Stomach (tissue), 9 donors: ENCODE data around the gene VMP1. TPM values are rescaled to one million over a fixed set of nuclear protein-coding genes. Genes with fewer than 3 reads are reported as not detected.

Experiments used
- DNase-seq, 2 donors: peaks; one replicate each; pipeline versions ENCODE4 v3.0.0 to v3.0.0-alpha.2; 2013 to 2019
- H3K27ac ChIP-seq, 5 donors: fragments of 200-600 bp in 4 of 5; sonication (generic) in 4 of 5; one replicate each; pipeline ENCODE4 v1.5.1; 2013 to 2019; ENCODE audit warnings: mild to moderate bottlenecking in 1 of 5, moderate library complexity in 1 of 5
- H3K27me3 ChIP-seq, 3 donors: fragments of 200-600 bp; sonication (generic); one replicate each; pipeline ENCODE4 v1.5.1; 2017 to 2019; ENCODE audit warnings: mixed run types in 1 of 3
- H3K36me3 ChIP-seq, 4 donors: fragments of 200-600 bp; sonication (generic); 1 replicate in 3 of 4; 2 replicates in 1 of 4; pipeline ENCODE4 v1.5.1; 2016 to 2019
- H3K4me1 ChIP-seq, 4 donors: fragments of 200-600 bp; sonication (generic); one replicate each; pipeline ENCODE4 v1.5.1; 2016 to 2019
- H3K4me3 ChIP-seq, 4 donors: fragments of 200-600 bp; sonication (generic) in 3 of 4; one replicate each; pipeline ENCODE4 v1.5.1; 2016 to 2019; ENCODE audit warnings: mild to moderate bottlenecking in 1 of 4
- H3K9me3 ChIP-seq, 4 donors: fragments of 200-600 bp; sonication (generic); one replicate each; pipeline ENCODE4 v1.5.1; 2016 to 2019
- EP300 ChIP-seq: sonication (generic); formaldehyde crosslinking; IDR thresholded peaks from one replicate; pipeline ENCODE4 v1.6.1; 2017; ENCODE audit warnings: antibody characterized with exemption
- POLR2A ChIP-seq, 4 donors: fragments of 450-650 bp; IDR thresholded peaks; one replicate each; pipeline ENCODE4 v1.6.1; 2016; ENCODE audit warnings: antibody characterized with exemption in 4 of 4, control low read depth in 2 of 4, mild to moderate bottlenecking in 1 of 4, moderate library complexity in 1 of 4
- POLR2AphosphoS5 ChIP-seq, 3 donors: sonication (generic); formaldehyde crosslinking; IDR thresholded peaks; one replicate each; pipeline ENCODE4 v1.6.1; 2016; ENCODE audit warnings: antibody characterized with exemption in 3 of 3
- WGBS, 5 donors: extraction: QIAGEN DNeasy Blood & Tissue Kit in 3 of 5; methylation state at CpG; one replicate each; pipeline versions ENCODE4 v1.1.5 to v1.1.7; 2013 to 2018; 5-methylcytosine and 5-hydroxymethylcytosine counted together
- intact Hi-C: fragments of 100-400 bp; cut with DNase I; formaldehyde crosslinking; loops from one replicate; pipeline ENCODE4 v1.15.1; 2023; ENCODE audit warnings: low total_unique reads
- polyA plus RNA-seq, 3 donors: library from polyadenylated mRNA; stranded (reverse); fragments of 200-250 nt; gene quantifications; one replicate each; pipeline ENCODE4 v1.2.3, GENCODE V29; 2013
- total RNA-seq, 5 donors: library from RNA; depleted of rRNA; stranded (reverse); fragments of >200 nt; gene quantifications; one replicate each; pipeline versions ENCODE4 v1.1.0 to v1.2.3, GENCODE V29; 2014 to 2016
- TF ChIP-seq, protein P1 (sequence below), 7 experiments: fragments of 450-650 bp in 4 of 7; fragments of 200-600 bp in 3 of 7; sonication (generic) in 3 of 7; IDR thresholded peaks; one replicate each; pipeline ENCODE4 v1.5.1; 2016 to 2019; ENCODE audit warnings: antibody characterized with exemption in 7 of 7, control low read depth in 2 of 7, mild to moderate bottlenecking in 1 of 7
- donor health status: healthy with polysubstance abuse.
- donor health status: Bipolar disorder and iron deficiency.
- donor health status: healthy.

The VMP1 gene
- total and polyA plus RNA-seq, 8 donors = 24.4 to 562 (median 155) TPM

DNA sequence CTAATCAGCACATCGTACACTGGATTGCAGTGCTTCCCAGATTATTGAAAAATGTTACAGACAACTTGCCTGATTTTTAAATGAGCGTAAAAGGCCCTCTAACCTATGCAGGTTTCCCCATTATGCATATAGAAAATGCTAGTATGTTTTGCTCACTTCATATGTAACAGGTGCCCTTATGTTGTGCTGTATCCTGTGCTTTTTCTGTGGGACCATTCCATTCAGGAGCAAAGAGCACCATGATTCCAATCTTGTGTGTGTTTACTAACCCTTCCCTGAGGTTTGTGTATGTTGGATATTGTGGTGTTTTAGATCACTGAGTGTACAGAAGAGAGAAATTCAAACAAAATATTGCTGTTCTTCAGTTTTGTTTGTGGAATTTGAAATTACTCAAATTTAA lies 13.1 kb upstream of the VMP1 start:
- no peak overlapping the region for H3K27ac ChIP-seq
- intact Hi-C loops = no loop called here
- H3K4me1 ChIP-seq = peaks cover 0 to 12% (median 5%) of the 10 kb centered on the region in 4 donors
- no peak for TF ChIP-seq EP300
- TF ChIP-seq, protein P1, sequence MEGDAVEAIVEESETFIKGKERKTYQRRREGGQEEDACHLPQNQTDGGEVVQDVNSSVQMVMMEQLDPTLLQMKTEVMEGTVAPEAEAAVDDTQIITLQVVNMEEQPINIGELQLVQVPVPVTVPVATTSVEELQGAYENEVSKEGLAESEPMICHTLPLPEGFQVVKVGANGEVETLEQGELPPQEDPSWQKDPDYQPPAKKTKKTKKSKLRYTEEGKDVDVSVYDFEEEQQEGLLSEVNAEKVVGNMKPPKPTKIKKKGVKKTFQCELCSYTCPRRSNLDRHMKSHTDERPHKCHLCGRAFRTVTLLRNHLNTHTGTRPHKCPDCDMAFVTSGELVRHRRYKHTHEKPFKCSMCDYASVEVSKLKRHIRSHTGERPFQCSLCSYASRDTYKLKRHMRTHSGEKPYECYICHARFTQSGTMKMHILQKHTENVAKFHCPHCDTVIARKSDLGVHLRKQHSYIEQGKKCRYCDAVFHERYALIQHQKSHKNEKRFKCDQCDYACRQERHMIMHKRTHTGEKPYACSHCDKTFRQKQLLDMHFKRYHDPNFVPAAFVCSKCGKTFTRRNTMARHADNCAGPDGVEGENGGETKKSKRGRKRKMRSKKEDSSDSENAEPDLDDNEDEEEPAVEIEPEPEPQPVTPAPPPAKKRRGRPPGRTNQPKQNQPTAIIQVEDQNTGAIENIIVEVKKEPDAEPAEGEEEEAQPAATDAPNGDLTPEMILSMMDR (IDR thresholded peaks at IDR 0.05) = no peak
- TF ChIP-seq POLR2AphosphoS5 (IDR thresholded peaks at IDR 0.05) = no peak
- TF ChIP-seq POLR2A (IDR thresholded peaks at IDR 0.05) = no peak
- no peaks in the 10 kb centered on the region for H3K9me3 ChIP-seq
- H3K36me3 ChIP-seq = peaks cover 68 to 100% (median 100%) of the 10 kb centered on the region in 4 donors
- WGBS, 5 donors = 80 to 93% (median 86%) methylated on average over 2 of the region's 2 CpGs
- no peak overlapping the region for H3K4me3 ChIP-seq
- no peak for DNase-seq
- H3K27me3 ChIP-seq = no peaks in the 10 kb centered on the region

DNA sequence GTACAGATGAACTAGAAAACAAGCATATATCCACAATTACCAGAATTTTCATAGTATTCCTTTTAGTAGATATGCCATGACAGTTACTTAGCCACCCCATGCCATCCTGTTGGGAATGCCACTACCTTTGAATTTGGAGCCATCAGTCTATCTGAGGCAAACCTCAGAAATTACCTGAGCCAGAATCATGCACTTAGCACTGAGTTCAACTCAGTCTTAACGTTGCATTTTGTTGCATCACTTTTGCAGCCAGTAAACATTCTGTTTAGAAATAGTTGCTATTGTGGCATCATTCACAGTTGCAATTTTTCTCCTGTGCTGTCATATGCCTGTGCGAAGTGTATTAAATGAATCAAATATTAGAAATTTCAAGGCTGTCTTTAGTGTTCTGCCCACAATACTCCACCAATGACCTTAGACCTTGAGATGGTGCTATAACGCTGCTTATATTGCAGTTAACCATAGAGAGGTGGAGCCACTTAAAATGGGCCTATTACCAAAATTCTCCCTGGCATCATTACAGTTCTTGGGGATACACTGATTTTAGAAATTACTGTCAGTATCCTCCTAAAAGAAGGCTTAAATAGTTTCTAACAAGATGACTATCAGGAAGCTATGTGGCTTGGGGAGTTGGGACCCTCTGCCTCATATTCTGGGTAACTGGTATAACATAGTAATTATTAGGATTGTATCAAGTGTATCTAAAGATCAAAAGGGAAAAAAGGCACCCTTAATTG lies 11.3 kb upstream of the VMP1 start:
- no peak overlapping the region for H3K4me3 ChIP-seq
- H3K36me3 ChIP-seq = peaks cover 59 to 94% (median 90%) of the 10 kb centered on the region in 4 donors
- 61 to 69% (median 64%) methylated on average over 3 of the region's 3 CpGs for WGBS, 5 donors
- H3K9me3 ChIP-seq = no peaks in the 10 kb centered on the region
- H3K27ac ChIP-seq = no peak overlapping the region
- no peak for DNase-seq
- intact Hi-C loops = no loop called here
- no peaks in the 10 kb centered on the region for H3K27me3 ChIP-seq
- TF ChIP-seq POLR2AphosphoS5 (IDR thresholded peaks at IDR 0.05) (no peak), EP300 (no peak), POLR2A (IDR thresholded peaks at IDR 0.05) (no peak)
- TF ChIP-seq, protein P1 (IDR thresholded peaks at IDR 0.05) = no peak
- peaks cover 0 to 14% (median 6%) of the 10 kb centered on the region in 4 donors for H3K4me1 ChIP-seq

DNA sequence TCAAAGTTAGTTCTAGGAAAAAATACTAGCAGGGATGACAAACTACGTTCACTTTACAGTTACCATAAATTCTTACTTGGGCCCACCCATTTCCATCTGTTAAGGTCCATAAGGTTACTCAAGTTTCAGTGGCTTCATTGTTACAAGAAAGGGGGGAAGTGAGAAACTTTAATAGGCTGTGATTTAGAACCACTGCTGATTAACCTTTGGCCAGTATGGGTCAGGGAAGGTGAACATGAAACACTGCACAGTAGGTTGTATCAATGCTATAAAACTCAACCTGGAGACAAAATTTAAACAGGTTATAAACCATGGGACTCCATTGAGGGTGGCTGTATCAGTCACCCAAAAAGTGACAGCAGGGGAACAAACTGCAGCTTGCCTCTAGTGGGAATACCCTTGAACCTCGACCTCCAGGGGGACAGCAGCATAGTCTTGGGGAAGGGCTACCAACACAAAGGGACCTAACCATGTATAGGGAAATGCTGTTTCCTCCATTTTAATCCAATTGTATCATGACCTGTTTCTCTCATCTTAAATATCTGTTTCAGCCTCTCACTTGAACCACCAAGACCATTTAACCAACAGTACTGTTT lies 10.7 kb upstream of the VMP1 start:
- DNase-seq = no peak
- H3K36me3 ChIP-seq = peaks cover 52 to 87% (median 84%) of the 10 kb centered on the region in 4 donors
- intact Hi-C loops = no loop called here
- WGBS, 5 donors = 87 to 97% (median 92%) methylated on average over 2 of the region's 2 CpGs
- H3K9me3 ChIP-seq = no peaks in the 10 kb centered on the region
- no peak overlapping the region for H3K27ac ChIP-seq
- peaks cover 0 to 15% (median 6%) of the 10 kb centered on the region in 4 donors for H3K4me1 ChIP-seq
- TF ChIP-seq POLR2A (IDR thresholded peaks at IDR 0.05) = no peak
- no peak overlapping the region for H3K4me3 ChIP-seq
- H3K27me3 ChIP-seq = no peaks in the 10 kb centered on the region

DNA sequence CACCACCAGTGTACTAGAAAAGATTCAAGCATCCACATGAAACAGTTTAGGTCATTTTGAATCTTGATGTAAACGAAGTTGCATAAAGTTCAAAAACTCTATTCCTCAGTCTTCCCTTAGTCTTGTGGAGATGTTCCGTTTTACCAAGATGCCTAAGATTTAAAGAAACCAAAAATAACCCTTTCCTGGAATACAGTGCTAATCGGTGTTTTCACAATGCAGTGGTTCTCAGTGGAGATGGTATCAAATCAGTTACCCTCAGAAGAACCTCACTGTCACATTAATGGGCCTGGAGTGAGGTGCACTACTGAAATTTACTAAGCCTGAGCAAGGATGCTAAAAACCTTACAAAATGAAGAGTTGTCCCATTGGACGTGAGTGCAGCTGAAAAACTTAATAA lies 9.3 kb upstream of the VMP1 start:
- DNase-seq = no peak

More for the DNA sequence above, 9.3 kb upstream of the VMP1 start:
- Histone ChIP-seq H3K9me3 (no peaks in the 10 kb centered on the region), H3K27me3 (no peaks in the 10 kb centered on the region), H3K4me3 (no peak overlapping the region), H3K4me1 (peaks cover 0 to 22% (median 6%) of the 10 kb centered on the region in 4 donors), H3K27ac (no peak overlapping the region), H3K36me3 (peaks cover 43 to 79% (median 70%) of the 10 kb centered on the region in 4 donors)
- no peak for TF ChIP-seq POLR2AphosphoS5 (IDR thresholded peaks at IDR 0.05)
- TF ChIP-seq, protein P1 (IDR thresholded peaks at IDR 0.05) = no peak
- TF ChIP-seq EP300 = no peak
- no peak for TF ChIP-seq POLR2A (IDR thresholded peaks at IDR 0.05)
- intact Hi-C loops = no loop called here
- 74 to 85% (median 77%) methylated on average over 4 of the region's 4 CpGs for WGBS, 5 donors
